Gastroesophageal sphincter (tissue), 3 donors: ENCODE measurements around the gene RPS14.

Source experiments
- CTCF ChIP-seq, 4 experiments: fragments of 200-600 bp in 2 of 4; fragments of 450-650 bp in 2 of 4; sonication (generic) in 1 of 4; IDR thresholded peaks; one replicate each; pipeline ENCODE4 v1.5.1; 2017 to 2019; ENCODE audit warnings: antibody characterized with exemption in 4 of 4, mild to moderate bottlenecking in 2 of 4, moderate library complexity in 2 of 4
- EP300 ChIP-seq: sonication (generic); formaldehyde crosslinking; IDR thresholded peaks from one replicate; pipeline ENCODE4 v1.6.1; 2017; ENCODE audit warnings: antibody characterized with exemption, mild to moderate bottlenecking
- POLR2A ChIP-seq, 2 donors: fragments of 450-650 bp; IDR thresholded peaks; one replicate each; pipeline ENCODE4 v1.6.1; 2017; ENCODE audit warnings: antibody characterized with exemption in 2 of 2, mild to moderate bottlenecking in 2 of 2, moderate library complexity in 1 of 2
- POLR2AphosphoS5 ChIP-seq: sonication (generic); formaldehyde crosslinking; IDR thresholded peaks from one replicate; pipeline ENCODE4 v1.6.1; 2017; ENCODE audit warnings: antibody characterized with exemption

DNA sequence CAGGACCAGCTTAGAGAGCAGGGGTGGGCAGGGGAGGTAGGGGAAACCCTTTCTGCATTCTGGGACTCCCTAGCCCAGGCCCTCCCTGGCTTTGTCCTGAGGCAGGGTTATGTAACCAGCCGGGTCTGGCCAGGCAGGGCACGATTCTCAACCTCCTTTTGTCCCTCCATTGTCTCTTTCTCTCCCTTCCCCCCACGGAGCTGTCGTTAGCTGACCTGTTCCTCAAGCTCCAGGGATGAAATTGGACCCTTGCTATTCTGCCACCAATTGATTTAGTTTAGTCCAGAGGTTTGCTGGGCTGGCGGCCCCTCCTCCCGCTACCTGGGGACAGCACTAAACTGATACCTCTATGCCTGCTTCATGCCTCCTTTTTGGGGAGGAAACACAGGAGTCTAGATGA, 49.0 kb upstream of the RPS14 start:
- TF ChIP-seq POLR2A (IDR thresholded peaks at IDR 0.05) (no peak), CTCF (IDR thresholded peaks at IDR 0.05) (no peak), POLR2AphosphoS5 (no peak), EP300 (no peak)
